KOPT-K1 (cell line): Measurements from ENCODE around the gene PLLP.
A peak's percentile ranks its signal among the peaks of the same experiment; 100 is the strongest.

Experiments used
- H3K27ac ChIP-seq: fragments of 200-600 bp; sonication (generic); 2 replicates; pipeline ENCODE4 v1.5.1; 2016; ENCODE audit warnings: antibody characterized with exemption, mild to moderate bottlenecking, low read depth, low read length; ENCODE audit not compliant: poor library complexity, severe bottlenecking
- H3K36me3 ChIP-seq: fragments of 200-600 bp; sonication (generic); 2 replicates; pipeline ENCODE4 v1.5.1; 2017; ENCODE audit warnings: antibody characterized with exemption, mild to moderate bottlenecking, low read length, moderate library complexity; ENCODE audit not compliant: insufficient read depth
- H3K9me3 ChIP-seq: fragments of 200-600 bp; sonication (generic); 2 replicates; pipeline ENCODE4 v1.5.1; 2017; ENCODE audit warnings: antibody characterized with exemption, low read length, mild to moderate bottlenecking; ENCODE audit not compliant: insufficient read depth, poor library complexity, severe bottlenecking

The PLLP gene

GRCh38 chr16:57306676-57307341 is 22.3 kb upstream of the PLLP start:
- H3K36me3 ChIP-seq, result no peaks in the 10 kb centered on the region
- no peak overlapping the region for H3K27ac ChIP-seq
- no peaks in the 10 kb centered on the region for H3K9me3 ChIP-seq

- Histone ChIP-seq H3K27ac (no peak overlapping the region), H3K9me3 (no peaks in the 10 kb centered on the region), H3K36me3 (no peaks in the 10 kb centered on the region)
Observed at GRCh38 chr16:57305159-57305811, 20.8 kb upstream of the PLLP start.

GRCh38 chr16:57304169-57305061 is 19.9 kb upstream of the PLLP start:
- Histone ChIP-seq H3K27ac (no peak overlapping the region), H3K9me3 (no peaks in the 10 kb centered on the region), H3K36me3 (no peaks in the 10 kb centered on the region)

GRCh38 chr16:57303910-57304168 is 19.4 kb upstream of the PLLP start:
- H3K9me3 ChIP-seq, result no peaks in the 10 kb centered on the region
- H3K36me3 ChIP-seq, result no peaks in the 10 kb centered on the region
- H3K27ac ChIP-seq, result no peak overlapping the region

- H3K27ac ChIP-seq, result no peak overlapping the region
- no peaks in the 10 kb centered on the region for H3K9me3 ChIP-seq
- H3K36me3 ChIP-seq, result no peaks in the 10 kb centered on the region
Observed at GRCh38 chr16:57303021-57303909, 18.8 kb upstream of the PLLP start.

- Histone ChIP-seq H3K9me3 (no peaks in the 10 kb centered on the region), H3K27ac (no peak overlapping the region), H3K36me3 (no peaks in the 10 kb centered on the region)
Observed at GRCh38 chr16:57301126-57301817, 16.8 kb upstream of the PLLP start.

GRCh38 chr16:57300387-57301125 is 16.1 kb upstream of the PLLP start:
- no peaks in the 10 kb centered on the region for H3K9me3 ChIP-seq
- H3K27ac ChIP-seq, result peak overlapping the region; percentile 68

GRCh38 chr16:57299719-57300386 is 15.4 kb upstream of the PLLP start:
- H3K9me3 ChIP-seq, result no peaks in the 10 kb centered on the region
- H3K27ac ChIP-seq, result peak overlapping the region; percentile 68
- no peaks in the 10 kb centered on the region for H3K36me3 ChIP-seq

More at GRCh38 chr16:57300387-57301125, 16.1 kb upstream of the PLLP start:
- H3K36me3 ChIP-seq, result no peaks in the 10 kb centered on the region

- no peaks in the 10 kb centered on the region for H3K36me3 ChIP-seq
- H3K27ac ChIP-seq, result peak overlapping the region; percentile 68
- no peaks in the 10 kb centered on the region for H3K9me3 ChIP-seq
Observed at GRCh38 chr16:57299009-57299718, 14.7 kb upstream of the PLLP start.

GRCh38 chr16:57297856-57298255 is 13.4 kb upstream of the PLLP start:
- H3K27ac ChIP-seq, result peak overlapping the region; percentile 68
- H3K9me3 ChIP-seq, result no peaks in the 10 kb centered on the region
- no peaks in the 10 kb centered on the region for H3K36me3 ChIP-seq

GRCh38 chr16:57289391-57290257 is 5.2 kb upstream of the PLLP start:
- no peaks in the 10 kb centered on the region for H3K36me3 ChIP-seq
- peak overlapping the region; percentile 23 for H3K27ac ChIP-seq
- H3K9me3 ChIP-seq, result no peaks in the 10 kb centered on the region

GRCh38 chr16:57285379-57285778 is 907 bp upstream of the PLLP start:
- Histone ChIP-seq H3K27ac (no peak overlapping the region), H3K36me3 (no peaks in the 10 kb centered on the region), H3K9me3 (no peaks in the 10 kb centered on the region)
